Hematopoietic multipotent progenitor cell treated with erythropoietin and hydrocortisone succinate and interleukin-3 and kit ligand, for 6 days (in vitro differentiated cells): ENCODE results near the gene DNAJA3.

Source experiments
- DNase-seq: peaks from one replicate; pipeline ENCODE4 v3.0.0-alpha.2; 2015

The DNAJA3 gene

GRCh38 chr16:4437366-4437765 is 11.7 kb downstream of the DNAJA3 start:
- no peak for DNase-seq

GRCh38 chr16:4442371-4442770 is 16.7 kb downstream of the DNAJA3 start:
- no peak for DNase-seq

DNA sequence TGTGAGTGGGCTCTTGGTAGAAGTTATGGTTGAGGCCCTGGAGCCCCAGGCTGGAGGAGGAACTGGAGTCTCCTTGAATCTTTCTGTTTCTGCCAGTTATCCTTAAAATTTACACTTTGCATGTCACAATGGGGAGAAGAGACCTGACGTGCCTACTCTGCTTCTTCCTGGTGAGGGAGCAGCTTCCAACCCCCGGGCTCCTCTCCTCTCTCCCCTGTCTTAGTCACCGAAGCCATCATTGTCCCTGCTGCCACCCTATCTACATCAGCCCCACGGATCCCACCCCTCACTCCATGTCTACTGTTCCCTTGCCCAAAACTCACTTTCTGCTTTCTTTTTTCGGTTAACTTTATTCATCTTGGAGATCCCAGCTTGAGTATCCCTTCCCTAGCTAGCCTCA is 17.6 kb downstream of the DNAJA3 start:
- DNase-seq = no peak

- DNase-seq = no peak
Observed at GRCh38 chr16:4443986-4444385, 18.3 kb downstream of the DNAJA3 start.

GRCh38 chr16:4450430-4450829 is 24.8 kb downstream of the DNAJA3 start:
- DNase-seq = no peak

- DNase-seq = no peak
Observed at GRCh38 chr16:4450931-4451519, 25.4 kb downstream of the DNAJA3 start.

GRCh38 chr16:4452674-4453073 is 27.0 kb downstream of the DNAJA3 start:
- no peak for DNase-seq

DNA sequence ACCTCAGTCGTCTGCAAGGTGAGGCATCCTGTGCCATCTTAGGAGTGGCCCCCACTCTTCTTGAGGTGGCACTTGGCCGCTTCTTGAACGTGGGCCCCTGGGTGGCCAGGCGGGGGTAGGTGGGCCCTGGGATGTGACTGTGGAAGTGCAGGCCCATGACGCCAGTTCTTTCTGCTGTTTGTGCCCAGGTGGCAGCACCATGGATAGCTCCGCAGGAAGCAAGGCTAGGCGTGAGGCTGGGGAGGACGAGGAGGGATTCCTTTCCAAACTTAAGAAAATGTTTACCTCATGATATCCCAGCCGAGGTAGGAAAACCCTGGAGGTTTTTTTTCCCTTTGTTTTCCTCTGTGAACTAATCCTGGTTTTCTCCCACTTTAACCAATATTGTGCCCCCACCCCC is 29.0 kb downstream of the DNAJA3 start:
- no peak for DNase-seq

- no peak for DNase-seq
Observed at GRCh38 chr16:4455081-4455480, 29.4 kb downstream of the DNAJA3 start.

GRCh38 chr16:4455951-4456350 is 30.3 kb downstream of the DNAJA3 start:
- DNase-seq = no peak

GRCh38 chr16:4460936-4461249 is 35.2 kb downstream of the DNAJA3 start:
- DNase-seq = no peak

- DNase-seq = peak; percentile 22
Observed at GRCh38 chr16:4461250-4462085, 35.8 kb downstream of the DNAJA3 start.

- no peak for DNase-seq
Observed at GRCh38 chr16:4463522-4464163, 38.0 kb downstream of the DNAJA3 start.

DNA sequence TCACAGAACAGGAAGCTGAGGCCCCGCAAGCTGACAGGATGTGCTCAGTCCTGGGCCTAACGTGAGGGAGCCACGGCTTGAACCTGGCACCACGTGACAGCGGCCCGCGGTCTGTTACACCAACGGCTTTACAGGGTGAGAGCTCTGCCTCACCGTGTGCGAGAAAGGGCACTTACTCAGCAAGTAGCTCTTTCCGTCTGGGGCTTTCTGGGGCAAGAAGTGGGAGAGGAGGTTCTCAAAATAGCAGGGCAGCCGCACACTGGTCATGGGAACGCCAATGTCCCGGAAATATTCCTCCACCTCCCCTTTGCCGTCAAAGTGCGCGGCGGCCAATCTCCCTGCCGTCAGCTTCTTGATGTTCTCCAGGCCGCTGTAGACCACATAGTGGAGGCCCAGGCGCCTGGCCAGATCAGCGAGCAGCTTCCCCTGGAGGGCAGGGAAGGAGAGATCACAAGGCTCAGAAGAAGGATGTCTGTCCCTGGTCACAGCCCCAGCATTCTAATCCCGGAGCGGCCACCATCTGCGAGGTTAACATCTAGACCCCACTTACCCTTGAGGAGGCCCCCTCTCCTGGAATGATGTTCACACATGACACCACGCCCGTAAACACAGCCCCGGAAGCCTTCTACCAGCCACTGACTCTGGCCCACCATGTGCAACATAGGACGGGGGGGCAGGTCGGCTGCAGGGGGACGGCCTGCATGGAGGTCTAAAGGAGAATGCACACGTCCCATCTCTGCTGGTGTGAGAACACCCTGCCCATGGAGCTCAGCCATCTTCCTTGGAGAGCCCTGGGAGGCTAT is 40.5 kb downstream of the DNAJA3 start:
- DNase-seq = no peak

DNA sequence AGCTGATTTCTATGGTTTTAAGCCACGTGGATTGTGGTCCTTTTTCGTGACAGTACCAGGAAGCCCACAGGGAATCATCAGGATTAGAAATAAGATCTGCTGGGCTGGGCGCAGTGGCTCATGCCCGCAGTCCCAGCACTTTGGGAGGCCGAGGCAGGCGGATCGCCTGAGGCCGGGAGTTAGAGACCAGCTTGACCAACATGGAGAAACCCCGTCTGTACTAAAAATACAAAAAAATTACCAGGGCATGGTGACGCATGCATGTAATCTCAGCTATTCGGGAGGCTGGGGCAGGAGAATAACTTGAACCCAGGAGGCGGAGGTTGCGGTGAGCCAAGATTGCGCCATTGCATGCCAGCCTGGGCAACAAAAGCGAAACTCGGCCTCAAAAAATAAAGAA is 42.2 kb downstream of the DNAJA3 start:
- no peak for DNase-seq

GRCh38 chr16:4468972-4469371 is 43.3 kb downstream of the DNAJA3 start:
- DNase-seq = no peak

GRCh38 chr16:4471869-4472268 is 46.2 kb downstream of the DNAJA3 start:
- DNase-seq = no peak

DNA sequence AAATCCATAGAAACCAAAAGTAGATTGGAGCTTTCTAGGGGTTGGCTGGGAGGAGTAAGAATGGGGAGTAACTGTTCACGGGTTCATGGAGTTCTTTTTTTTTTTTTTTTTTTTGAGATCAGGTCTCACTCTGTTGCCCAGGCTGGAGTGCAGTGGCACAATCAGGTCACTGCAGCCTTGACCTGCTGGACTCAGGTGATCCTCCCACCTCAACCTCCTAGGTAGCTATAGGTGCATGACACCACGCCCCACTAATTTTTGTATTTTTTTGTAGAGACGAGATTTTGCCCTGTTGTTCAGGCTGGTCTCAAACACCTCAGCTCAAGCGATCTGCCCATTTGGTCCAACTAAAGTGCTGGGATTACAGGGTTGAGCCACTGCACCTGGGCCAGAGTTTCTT is 47.2 kb downstream of the DNAJA3 start:
- no peak for DNase-seq

DNA sequence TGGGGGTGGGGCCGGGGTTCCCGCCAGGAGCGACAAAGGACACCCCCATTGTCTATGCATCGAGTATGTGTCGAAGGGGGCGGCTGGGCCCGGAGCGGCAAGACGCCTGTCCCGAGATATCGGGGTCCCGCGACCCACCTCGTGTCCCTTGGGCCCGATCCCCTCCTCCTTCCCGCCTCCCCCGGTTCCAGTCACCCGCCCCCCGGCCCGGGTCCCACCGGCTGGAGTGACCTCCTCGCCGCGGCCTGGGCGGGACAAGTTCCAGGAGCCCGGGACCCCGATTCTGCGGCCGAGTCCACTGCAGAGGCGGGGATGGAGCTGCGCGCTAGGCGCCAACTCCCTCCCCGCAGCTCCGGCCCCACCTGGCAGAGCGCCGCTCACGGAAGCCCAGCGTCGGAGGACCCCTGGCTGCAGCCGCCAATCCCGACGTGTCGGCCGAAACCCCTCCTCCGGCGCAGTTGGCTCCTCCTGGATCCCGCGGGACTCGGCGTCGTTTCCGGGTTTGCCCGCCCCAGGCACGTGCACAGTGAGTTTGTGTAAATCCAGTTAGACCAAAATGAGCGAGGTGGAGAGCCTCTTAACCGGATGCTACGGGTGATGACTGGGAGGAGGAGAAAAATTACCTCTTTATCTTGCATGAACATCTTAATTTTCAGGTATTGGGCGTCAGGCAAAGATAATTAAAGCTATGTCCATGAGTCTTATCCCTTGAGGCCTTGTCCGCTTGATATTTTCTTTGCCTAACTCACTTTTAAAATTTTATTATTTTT is 48.7 kb downstream of the DNAJA3 start, which contains the start of gene NMRAL1:
Gene NMRAL1, minus strand, starts transcription at position 434 of the 770 bp plus-strand sequence. CDS start 493 bp downstream, outside the sequence.
- peak; percentile 96 for DNase-seq

DNA sequence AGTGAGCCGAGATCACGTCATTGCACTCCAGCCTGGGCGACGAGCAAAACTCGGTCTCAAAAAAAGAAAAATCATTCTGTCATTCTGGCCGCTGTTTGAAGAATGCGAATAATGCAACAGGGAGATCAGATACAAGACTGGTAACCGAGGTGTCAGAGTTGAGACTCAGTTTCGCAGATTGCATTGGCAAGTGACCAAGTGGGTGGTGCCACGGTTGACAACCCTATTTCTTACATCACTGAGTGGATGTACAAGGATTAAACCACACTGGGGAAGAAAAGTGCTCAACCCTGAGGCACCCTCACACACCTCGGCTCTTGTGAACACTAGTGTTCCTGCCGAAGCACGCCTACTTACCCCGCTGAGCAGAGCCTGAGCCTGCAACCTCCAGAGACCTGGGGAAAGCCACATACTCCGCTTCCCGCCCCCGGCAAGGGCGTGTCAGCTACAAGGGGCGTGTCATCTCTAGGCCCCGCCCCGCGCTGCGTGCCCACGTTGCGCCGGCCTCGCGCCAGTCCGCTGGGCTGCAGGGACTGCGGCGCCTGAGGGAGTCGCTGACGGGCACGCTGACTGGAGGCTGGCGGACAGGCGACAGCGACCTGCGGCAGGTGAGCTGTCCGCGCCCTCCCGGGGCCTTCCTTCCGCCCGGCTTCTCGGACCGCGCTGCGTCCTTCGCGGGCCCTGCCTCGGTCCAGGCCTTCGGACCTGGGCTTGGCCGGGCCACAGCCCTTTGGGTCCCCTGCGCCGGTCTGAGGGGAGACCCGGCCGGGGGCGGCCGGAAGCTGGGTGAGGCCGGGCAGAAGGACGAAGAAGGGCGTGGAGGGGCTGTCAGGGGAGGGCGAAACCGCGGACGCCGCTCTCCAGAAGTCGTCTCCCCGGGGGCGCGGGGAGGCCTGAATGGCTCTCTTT is 50.5 kb downstream of the DNAJA3 start, which contains the start of gene HMOX2:
Gene HMOX2, plus strand, starts transcription at position 519 of the 909 bp plus-strand sequence. CDS start 29,127 bp downstream, outside the sequence.
- peak; percentile 95 for DNase-seq

DNA sequence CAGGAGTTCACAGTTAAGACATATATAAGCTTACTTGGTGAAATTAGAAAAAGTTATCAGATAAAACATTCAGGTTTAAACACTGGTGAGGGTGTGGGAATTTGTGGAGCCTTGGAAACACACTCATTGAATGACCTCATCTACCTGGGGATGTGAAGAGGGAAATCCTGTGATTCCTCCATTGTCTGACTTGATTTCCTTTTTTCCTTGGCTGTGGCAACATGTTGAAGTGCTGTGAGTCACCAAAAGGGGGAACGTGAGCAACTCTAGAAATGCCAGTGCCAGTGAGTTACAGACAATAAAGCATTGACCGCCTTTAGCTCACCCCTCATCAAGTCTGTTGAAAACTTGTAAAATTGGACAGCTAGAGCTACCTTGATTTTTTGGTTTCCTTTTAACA is 52.3 kb downstream of the DNAJA3 start:
- DNase-seq = peak; percentile 61
